GM12891 (cell line): ENCODE results near the gene EMX1.

ENCODE experiments used
- POLR2A ChIP-seq: IDR thresholded peaks from 2 replicates; pipeline ENCODE4 v1.6.1; 2011; ENCODE audit warnings: low read depth, low read length, control low read depth
- SPI1 ChIP-seq: IDR thresholded peaks from 2 replicates; pipeline ENCODE4 v1.6.1; 2011; ENCODE audit warnings: low read depth, low read length, control low read depth

DNA sequence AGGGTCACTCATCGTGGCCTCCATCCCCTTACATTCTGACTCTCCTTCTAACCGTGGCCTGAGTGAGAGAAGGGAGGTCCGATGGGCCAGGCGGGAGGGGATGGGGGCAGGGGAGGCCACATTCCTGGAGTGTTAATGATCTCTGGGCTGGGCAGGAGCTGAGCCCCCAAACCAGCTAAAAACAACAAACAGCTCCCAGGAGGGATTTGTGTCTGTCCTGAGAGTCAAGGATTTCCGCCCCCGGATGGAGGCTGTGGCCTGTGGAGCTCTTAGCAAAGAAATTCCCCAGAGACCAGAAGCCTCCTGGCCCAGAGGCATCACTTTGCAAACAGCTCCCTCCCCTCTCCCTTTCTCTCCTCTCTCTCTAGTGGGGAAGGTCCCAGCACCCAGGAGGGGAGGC, 23.5 kb downstream of the EMX1 start:
- TF ChIP-seq POLR2A (no peak), SPI1 (no peak)
